HG03460 (cell line): Measurements from ENCODE around the gene SNORC.

Source experiments
- ATAC-seq: cut with Tn5 transposase; IDR thresholded peaks from one replicate; pipeline ENCODE4 v1.9.1; 2021; ENCODE audit not compliant: unreplicated experiment

Gene SNORC

DNA sequence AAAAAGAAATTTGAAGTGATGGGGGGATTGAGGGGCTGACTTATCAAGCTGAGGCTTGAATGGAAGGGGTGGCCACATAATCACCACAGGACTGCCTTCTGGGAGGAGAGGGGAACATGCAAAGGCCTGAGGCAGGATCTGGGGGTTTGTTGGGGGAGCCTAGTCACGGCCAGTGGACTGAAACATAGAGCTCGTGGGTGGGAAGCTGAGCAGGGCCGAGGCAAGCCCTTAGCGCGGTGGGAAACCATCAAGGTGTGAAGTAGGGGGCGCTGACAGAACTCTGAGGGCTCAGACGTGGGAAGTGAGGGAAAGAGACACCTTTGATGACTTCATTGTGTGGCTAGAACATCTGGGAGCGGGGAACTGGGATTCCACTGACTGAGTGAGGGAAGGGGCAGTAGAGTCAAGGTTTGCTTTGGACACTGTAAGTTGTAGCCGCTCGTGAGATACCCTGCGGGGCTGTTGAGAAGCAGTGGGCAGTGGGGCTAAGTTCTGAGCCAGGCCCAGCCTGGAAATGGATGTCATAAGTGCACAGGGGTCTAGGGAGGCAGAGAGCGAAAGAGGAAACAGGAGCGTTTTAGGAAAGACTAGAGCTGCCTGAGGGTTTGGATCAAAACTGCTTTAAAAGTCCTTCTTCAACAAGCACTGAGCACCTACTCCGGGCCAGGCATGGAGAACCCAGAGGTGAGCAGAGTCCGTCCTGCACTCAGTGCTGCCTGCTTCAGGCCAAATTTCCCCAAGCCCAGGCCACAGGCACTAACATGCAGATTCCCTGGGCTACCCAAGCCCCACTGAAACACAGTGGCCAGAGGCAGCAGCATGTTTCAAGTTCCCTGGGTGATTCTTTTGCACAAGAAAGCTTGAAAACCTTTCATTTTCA, 686 bp upstream of the SNORC start:
- no peak for ATAC-seq

DNA sequence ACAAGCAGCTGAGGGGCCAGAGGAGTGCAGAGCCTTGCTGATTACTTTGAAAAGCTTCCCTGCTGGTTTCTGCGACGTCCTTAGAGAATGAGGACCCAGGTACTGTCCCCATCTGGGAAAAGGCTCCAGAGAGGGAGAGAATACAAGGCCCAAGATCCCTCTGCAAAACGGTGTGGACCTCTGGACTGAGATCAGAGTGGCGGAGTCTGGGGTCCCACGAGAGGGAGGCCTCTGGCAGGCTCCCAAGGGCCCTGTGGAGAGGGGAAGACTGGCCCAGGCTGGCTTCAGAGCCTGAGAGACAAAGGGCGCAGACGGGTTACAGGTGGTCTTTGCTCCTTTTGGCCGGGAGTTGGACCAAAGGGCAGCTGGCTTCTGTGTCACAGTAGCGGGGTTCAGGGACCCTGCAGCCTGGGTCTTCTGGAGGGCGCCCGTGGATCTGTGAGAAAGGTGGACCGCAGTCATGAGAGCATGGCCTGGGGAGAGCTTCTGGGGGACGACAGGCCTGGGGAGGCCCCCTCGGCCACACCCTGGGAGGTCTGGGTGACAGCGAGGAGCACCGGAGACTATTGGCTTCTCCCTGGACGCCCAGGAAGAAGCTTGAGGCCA, 805 bp downstream of the SNORC start:
- ATAC-seq, result no peak

DNA sequence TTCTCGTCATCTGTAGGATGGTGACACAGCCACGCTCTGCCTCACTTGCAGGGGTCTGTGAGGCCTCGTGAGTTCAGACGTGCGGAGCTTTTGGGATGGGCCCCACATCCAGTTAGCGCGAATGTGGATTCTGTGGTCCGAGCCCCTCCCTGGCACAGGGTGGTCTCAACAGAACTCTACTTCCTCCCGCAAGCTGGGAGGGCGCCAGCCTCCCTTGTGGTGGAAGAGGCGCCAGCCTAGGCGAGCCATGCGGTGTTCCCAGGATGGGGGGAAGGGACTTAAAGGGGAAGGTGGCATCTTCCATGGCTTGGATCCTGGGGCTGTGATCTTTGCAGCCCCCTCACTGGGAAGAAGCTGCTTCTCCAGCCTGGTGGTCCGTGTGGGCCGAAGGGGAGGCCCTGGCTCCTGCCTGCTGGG, 1.4 kb downstream of the SNORC start:
- ATAC-seq, result no peak

DNA sequence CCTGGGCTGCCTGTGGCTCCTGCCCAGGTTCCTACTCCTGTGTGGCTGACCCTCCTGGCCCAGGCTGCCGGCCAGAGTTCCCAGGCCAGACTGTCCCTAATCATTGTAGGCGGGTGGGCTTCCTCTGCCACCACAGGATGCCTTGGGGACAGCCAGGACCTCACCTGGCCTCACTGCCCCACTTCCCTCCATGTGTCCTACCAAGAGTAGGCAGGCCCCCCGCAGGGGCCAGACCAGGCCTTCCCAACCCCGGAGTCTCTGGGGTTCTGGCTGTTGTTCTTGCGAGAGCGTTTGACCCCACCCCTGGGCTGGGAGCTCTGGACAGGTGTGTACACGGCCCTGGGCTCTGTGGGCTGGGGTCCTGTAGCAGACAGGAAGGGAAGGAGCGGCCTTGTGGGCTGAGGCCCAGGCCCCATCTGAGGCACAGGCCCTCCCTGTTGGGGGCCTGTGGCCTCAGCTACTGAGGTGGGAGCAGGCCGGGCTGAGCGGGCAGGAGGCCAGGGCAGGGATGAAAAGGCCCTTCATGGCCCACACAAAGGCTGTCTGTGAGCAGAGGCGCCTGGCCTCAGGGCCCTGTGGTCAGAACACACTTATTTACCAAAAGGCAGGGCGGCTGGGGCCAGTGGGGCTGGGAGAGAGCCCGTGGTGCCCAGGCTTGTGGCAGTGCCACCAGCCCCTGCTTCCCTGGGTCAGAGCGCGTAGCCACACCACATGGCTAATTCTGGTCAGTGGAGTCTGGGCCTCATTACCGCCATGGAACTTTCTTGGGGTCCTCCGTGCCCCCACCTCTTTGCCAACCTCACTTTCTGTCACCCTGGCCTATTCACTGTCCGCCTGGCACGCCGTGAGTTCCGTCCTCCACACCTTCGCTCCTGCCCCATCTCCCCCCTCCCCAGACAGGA, 2.0 kb downstream of the SNORC start:
- no peak for ATAC-seq

DNA sequence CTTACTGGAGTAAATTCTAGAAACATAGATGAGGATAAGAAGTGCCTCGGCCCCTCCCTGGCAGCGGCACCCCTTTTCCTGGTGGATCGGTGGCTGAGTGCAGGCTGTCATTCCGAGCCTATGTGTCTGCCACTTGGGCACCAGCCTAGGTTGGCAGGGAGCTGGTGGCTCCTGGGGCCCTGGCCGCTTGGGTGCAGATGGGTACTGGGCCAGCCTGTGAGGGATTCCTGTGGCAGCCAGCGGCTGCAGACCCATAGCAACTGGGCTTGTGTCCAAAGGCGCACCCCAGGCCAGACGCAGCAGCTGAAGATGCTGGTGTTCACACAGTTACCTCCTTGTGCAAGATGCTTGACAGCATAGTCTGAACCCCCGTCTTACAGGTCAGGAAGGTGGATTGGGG, 2.8 kb downstream of the SNORC start:
- ATAC-seq, result no peak

DNA sequence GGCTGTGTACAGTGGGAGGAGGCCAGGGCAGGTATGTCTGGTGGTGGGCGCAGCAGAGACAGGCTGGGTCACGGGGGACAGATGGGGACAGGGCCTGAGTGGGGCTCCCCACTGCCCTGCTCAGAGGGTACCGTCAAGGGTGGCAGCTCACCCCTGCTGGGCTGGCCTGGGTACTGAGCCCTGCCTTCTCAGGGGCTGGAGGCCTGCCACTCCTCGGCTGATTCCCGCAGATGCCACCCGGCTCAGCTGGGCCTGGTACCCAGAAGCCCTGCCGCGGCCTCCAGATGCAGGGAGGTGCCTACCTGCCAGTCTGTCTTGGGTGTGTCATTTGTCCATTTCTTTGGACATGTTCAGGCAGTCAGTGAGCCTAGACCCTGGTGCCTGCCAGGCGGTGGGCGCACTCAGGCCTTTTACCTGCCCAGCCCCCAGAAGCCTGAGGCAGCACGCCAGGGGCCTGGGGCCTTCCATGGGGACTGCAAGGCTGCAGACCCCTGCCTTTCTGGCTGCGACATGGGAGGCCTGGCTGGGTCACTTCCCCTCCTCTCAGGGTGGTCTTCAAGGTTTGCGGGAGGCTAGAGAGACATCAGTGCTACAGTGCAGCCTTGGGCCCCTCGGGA, 3.3 kb downstream of the SNORC start:
- ATAC-seq, result no peak

DNA sequence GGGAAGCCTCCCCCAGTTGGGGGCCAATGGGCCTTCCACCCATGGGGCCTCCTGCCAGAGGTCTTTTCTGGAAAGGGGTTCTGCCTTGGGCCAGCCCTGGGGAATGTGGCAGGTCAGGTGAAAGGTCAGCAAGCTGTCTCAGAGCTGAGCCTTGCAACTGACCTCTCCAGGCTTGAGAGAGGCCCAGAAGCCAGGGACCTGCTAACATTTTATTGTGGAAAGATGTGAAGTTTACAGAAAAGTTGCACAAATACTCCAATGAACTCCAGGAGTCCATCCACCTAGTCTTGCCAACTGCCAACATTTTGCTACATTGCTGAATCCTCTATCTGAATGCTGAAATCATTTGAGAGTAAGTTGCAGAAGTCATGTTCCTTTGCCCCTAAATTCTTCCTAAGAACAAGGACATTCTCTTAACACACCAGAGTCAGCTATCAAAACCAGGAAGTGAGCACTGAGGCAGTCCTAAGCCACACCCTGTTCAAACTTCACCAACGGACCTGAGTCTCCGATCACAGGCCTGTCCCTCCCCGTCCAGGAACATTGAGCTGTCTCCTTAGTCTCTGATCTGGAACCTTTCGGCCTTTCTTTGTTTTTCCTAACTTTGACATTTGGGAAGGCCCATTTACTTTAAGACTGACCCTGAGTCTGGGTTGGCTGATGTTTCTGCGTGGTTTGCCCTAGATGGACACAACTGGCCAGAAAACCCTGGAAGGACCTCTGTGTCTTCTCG, 4.0 kb downstream of the SNORC start:
- ATAC-seq, result no peak

DNA sequence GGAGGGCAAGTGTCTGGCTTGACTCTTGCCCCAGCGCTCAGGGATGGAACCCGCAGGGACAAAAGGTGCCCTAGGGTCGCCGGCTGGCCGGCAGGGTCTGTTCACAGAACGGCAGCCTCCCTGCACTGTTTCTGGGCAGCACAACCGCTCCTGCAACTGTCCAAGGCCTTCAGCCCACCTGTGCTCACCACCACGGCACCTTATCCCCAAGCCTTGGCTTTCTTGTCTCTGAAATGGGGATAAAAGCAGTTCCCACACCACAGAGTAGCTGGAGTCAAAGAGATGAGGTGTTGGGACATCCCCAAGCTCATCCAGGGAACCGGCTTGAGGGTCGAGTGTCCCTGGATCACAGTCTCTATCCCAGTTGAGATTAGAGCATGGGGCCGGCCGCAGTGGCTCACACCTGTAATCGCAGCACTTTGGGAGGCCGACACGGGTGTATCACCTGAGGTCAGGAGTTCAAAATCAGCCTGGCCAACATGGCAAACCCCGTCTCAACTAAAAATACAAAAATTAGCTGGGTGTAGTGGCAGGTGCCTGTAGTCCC, 4.7 kb downstream of the SNORC start:
- no peak for ATAC-seq

DNA sequence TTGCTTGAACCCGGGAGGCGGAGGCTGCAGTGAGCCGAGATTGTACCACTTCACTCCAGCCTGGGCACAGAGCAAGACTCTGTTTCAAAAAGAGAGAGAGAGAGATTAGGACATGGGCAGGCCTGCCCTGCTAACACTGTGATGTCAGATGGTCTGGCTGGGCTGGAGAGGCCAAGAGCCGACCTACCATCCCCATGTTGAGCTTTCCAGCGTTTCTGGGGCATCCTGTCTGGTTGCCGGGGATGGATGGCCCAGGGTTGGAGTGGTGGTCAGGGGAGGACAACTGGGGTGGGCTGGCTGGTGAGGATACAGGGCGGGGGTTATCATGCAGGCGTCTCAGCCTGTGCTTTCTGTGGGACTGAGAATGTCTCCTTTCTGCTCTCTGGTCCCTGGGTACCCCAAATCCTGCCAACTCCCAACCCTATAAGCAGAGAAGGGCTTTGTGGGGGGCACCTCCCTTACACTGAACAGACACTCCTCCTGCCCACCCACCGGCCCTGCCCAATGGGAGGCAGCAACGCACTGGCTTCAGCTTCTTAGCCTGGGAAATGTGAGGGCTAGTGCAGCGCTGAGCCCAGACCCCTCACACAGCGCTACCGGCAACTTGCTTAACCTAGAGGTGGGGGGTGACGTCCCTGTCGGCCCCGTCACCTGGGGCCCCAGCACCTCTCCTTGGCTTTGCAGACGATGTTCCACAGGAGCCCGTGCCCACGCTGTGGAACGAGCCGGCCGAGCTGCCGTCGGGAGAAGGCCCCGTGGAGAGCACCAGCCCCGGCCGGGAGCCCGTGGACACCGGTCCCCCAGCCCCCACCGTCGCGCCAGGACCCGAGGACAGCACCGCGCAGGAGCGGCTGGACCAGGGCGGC, 5.4 kb downstream of the SNORC start:
- no peak for ATAC-seq

DNA sequence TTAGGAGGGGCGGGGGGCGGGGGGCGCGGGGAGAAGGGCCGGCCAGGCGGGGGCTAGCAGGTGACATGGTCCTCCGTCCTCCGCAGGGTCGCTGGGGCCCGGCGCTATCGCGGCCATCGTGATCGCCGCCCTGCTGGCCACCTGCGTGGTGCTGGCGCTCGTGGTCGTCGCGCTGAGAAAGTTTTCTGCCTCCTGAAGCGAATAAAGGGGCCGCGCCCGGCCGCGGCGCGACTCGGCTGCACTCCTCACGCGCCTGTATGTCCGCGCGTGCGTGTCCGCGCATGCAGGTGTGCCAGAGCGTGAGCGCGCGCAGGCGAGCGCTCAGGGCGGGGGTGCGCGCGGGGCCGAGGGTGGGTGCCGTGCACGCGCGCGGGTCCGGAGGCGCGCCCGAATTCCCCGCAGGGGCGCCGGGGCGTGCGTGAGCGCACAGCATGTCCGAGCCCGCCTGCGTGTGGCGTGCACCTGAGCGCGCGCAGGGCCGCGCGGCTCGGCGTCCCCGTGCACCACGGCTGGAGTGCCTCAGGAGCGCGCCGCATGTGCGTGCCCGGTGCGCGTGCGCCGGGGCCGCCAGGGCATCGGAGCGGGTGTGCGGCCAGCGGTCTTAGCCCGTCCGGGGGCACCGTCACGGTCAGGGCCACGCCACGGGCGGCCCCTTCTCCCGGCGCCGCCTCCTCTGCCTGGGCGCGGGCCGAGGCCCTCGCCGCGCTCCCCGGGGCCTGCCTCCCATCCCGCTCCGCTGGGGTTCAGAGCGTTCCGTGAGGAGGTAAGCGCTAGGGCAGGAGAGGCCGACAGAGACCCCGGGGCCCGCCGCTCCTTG, 6.3 kb downstream of the SNORC start:
- no peak for ATAC-seq

DNA sequence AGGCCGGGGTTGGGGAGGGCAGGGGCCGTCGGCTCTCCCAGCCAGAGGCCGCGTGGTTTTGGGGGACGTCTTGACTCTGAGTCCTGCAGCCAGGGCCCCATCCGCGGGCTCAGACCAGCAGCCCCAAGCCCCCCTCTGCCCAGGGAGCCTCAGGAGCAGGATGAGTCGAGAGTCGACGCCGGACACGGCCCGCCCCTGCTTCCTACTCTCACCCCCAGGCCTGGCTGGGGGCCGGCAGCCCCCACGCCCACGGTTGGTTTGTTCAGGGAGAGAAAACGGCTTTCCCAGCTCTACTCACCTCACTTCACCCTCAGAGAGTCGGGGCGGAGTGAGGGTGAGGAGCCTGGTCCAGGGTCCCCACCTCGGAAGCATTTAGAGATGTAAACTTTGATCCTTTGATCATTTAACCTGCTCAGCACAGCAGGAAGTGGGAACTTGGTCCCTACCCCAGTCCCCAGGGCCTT, 6.9 kb downstream of the SNORC start:
- no peak for ATAC-seq

DNA sequence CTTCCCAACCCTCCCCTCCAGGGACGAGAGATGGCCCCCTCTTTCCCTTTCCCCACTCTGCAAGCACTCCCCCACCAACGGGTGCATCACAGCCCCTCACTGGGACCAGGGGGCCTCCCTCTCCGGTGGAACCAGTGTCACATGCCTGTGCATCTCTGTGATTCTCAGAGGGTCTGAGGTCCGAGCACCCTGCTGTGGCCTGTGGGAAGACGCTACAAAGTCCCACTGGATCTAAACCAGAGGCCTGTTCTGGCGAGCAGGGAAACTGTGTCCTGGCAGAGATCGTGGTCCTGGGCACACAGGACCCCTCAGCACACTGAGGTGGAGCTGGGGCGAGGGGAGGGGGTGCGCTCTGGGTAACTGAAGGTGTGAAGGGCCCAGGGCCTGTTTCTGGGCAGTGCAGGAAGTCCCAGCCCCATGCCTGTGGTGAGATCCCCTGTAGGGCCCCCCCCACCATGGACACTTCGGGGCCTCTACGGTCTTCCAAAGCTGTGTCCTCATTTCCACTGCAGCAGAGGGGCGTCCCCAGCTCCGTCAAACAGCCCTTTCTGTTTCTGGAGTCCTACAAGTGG, 8.0 kb downstream of the SNORC start:
- no peak for ATAC-seq

DNA sequence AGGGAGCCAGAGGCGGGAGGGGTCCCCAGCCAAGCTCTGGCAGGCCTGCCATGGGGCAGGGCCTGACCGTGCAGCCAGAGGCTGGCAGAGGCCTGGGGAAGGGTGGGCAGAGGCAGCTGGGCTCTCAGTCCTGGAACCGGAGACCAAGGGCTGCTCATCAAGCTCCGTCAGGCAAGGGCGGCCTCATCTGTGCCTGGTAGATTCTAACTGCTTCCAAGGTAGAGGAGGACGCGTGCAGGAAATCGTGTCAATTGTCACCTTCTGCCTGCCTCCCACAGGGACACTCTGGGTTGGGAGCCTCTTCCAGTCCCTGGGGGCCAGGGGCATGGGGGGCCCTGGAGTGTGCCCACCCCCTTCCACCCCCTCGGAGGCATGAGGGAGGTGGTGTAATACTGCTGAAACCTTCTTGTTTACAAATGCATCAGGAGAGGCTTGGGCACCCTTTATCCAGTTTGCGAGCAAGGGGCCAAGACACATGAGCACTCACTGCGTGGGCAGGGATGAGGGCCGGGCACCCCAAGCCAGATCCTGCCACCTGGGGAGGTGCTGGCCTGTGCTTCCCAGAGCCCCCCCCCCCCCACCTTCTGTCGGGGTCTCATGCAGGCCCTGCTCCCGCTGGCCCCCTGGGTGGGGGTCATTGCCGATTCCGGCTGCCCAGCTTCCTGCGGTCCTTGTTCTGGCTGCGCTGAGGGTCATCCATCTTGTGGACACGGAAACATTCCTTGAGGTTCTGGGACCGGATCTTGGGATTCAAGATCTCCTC, 9.0 kb downstream of the SNORC start:
- ATAC-seq, result no peak

DNA sequence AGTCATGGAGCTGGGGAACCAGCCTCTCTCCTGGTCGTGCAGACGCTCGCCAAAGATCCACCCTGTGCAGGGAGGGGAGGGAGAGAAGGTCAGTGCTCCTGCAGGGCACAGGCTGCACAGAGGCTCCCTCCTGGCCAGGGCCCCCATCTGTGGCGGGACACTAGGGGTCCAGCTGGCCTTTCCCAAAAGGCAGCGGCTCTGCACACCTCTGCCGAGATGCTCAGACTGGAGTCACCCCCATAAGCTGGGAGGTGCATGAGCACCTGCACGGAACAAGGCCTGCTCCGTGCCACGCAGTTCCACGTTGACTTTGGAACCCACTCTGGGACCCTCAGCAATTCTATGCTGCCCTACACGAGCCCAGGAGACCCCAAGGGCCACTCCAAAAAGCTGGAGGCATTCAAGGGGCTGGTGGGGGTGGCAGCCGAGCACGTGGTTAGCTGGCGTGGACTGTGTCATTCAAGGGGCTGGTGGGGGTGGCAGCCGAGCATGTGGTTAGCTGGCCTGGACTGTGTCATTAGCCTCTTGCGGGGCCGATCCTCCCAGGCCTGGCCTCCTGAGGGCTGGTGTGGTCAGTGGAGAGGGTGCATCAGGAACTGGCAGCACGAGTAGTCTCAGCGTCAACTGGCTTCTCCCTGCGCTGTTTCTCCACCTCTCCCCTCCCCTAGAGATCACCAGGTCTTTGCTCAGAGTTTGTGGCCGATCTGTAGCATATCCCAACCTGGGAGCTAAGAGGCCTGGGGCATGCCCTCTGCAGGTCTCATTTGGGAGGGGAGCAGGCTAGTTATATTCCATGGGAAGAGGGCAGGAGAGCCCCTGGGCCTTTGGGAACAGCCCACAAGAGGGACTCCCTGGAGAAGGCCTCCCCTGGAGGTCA, 9.8 kb downstream of the SNORC start:
- ATAC-seq, result no peak

DNA sequence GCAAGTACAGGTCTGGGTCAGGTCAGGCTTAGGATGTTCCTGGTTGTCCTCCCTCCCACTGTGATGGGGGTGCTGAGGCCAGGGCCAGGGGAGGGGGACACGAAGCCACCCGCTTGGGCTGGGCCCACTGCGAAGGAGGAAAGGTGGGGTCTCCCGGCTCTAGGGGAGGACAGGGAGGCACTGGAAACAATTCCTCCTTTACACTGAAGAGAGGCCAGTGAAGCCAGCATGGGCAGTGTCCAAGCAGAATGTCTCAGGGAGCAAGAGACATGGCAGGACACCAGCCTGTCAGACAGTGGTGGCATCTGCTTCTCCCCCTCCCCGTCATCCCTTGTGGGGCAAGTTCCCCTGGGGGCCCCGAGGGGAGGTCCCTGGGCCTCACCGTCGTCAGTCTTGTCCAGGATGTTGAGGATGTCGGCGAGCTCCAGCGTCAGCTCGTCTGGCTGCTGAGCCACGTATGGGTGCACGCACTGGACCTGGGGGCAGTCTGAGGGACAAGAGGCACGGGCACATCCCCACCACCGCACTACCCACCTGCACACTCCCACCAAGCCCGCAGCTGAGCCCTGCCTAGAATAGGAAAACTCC, 10.8 kb downstream of the SNORC start:
- no peak for ATAC-seq

DNA sequence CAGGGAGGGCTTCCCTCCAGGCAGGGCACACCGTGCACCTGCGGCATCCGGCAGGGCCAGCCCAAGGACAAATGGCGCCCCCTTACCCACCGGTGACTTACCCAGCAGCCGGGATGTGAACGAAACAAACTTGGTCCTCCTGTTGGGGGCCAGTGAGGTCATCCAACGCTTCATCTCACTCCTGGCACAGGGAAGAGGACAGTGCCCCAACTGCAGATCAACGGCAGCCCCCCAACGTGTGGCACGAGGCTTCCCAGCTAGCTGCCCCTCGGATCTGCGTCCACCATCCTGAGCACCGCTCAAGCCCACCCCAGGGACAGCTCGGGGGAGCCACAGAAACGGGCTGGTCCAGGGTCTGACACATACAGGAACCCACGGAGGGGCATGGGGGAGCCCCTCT, 12.0 kb downstream of the SNORC start:
- no peak for ATAC-seq
